HG03045 (cell line): ENCODE data around the gene TSPAN18.

Experiments
- ATAC-seq: cut with Tn5 transposase; IDR thresholded peaks from one replicate; pipeline ENCODE4 v1.9.1; 2021; ENCODE audit warnings: mild to moderate bottlenecking, moderate library complexity; ENCODE audit not compliant: unreplicated experiment

The TSPAN18 gene

GRCh38 chr11:44793350-44794090 lies 66.8 kb downstream of the TSPAN18 start:
- ATAC-seq = no peak

GRCh38 chr11:44795803-44796535 lies 69.2 kb downstream of the TSPAN18 start:
- ATAC-seq = no peak

GRCh38 chr11:44797051-44797450 lies 70.3 kb downstream of the TSPAN18 start:
- ATAC-seq = no peak

- no peak for ATAC-seq
Observed at GRCh38 chr11:44797886-44798606, 71.3 kb downstream of the TSPAN18 start.

GRCh38 chr11:44798607-44798972 lies 71.8 kb downstream of the TSPAN18 start:
- no peak for ATAC-seq

GRCh38 chr11:44799012-44799411 lies 72.2 kb downstream of the TSPAN18 start:
- no peak for ATAC-seq

- ATAC-seq = no peak
Observed at GRCh38 chr11:44802347-44802746, 75.6 kb downstream of the TSPAN18 start.

- no peak for ATAC-seq
Observed at GRCh38 chr11:44803009-44803408, 76.2 kb downstream of the TSPAN18 start.

- no peak for ATAC-seq
Observed at GRCh38 chr11:44804449-44805437, 78.0 kb downstream of the TSPAN18 start.

- ATAC-seq = no peak
Observed at GRCh38 chr11:44805596-44805995, 78.8 kb downstream of the TSPAN18 start.

- no peak for ATAC-seq
Observed at GRCh38 chr11:44808053-44808753, 81.4 kb downstream of the TSPAN18 start.

- ATAC-seq = no peak
Observed at GRCh38 chr11:44809283-44809682, 82.5 kb downstream of the TSPAN18 start.

- ATAC-seq = no peak
Observed at GRCh38 chr11:44811841-44812448, 85.2 kb downstream of the TSPAN18 start.

GRCh38 chr11:44812971-44813370 lies 86.2 kb downstream of the TSPAN18 start:
- no peak for ATAC-seq

- ATAC-seq = no peak
Observed at GRCh38 chr11:44813401-44813800, 86.6 kb downstream of the TSPAN18 start.

GRCh38 chr11:44814881-44815592 lies 88.3 kb downstream of the TSPAN18 start:
- no peak for ATAC-seq

GRCh38 chr11:44815917-44816456 lies 89.2 kb downstream of the TSPAN18 start:
- ATAC-seq = no peak

GRCh38 chr11:44816761-44817160 lies 90.0 kb downstream of the TSPAN18 start:
- no peak for ATAC-seq
